ENCODE measurements around the gene FXYD1. TPM values are rescaled to one million over a fixed set of nuclear protein-coding genes. Genes with fewer than 3 reads are reported as not detected.

FXYD1 gene
- total RNA-seq, 1 donor from 2014 or later = 50.2 TPM

Other genes starting within 250 kb of the FXYD1 start
- 4.6 TPM for gene ZNF30, start 211.9 kb upstream of the FXYD1 start, total RNA-seq
- gene ZNF792, start 174.6 kb upstream of the FXYD1 start, total RNA-seq = 10.2 TPM
- gene GRAMD1A, start 138.5 kb upstream of the FXYD1 start, total RNA-seq = 71.3 TPM
- gene SCN1B, start 108.4 kb upstream of the FXYD1 start, total RNA-seq = 9.8 TPM
- 0.73 TPM for gene HPN, start 97.1 kb upstream of the FXYD1 start, total RNA-seq
- gene FXYD3, start 23.0 kb upstream of the FXYD1 start, total RNA-seq = 434 TPM
- 15.5 TPM for gene LGI4, start 3.8 kb upstream of the FXYD1 start, total RNA-seq
- 0.62 TPM for gene FXYD7, start 4.4 kb downstream of the FXYD1 start, total RNA-seq
- gene FXYD5, start 15.9 kb downstream of the FXYD1 start, total RNA-seq = 136 TPM
- not detected for gene FAM187B, start 89.9 kb downstream of the FXYD1 start, total RNA-seq
- gene LSR, start 110.2 kb downstream of the FXYD1 start, total RNA-seq = 55.2 TPM
- gene USF2, start 130.1 kb downstream of the FXYD1 start, total RNA-seq = 113 TPM
- 1.2 TPM for gene HAMP, start 143.7 kb downstream of the FXYD1 start, total RNA-seq
- gene MAG, start 153.3 kb downstream of the FXYD1 start, total RNA-seq = not detected
- gene CD22, start 190.4 kb downstream of the FXYD1 start, total RNA-seq = 4.2 TPM
- not detected for gene FFAR1, start 209.1 kb downstream of the FXYD1 start, total RNA-seq
- not detected for gene FFAR3, start 219.6 kb downstream of the FXYD1 start, total RNA-seq
- gene GPR42, start 232.2 kb downstream of the FXYD1 start, total RNA-seq = not detected

Measured in ureter (tissue), 1 donor.